ENCODE data around the gene ATP6V1G2. TPM values are rescaled to one million over a fixed set of nuclear protein-coding genes. Genes with fewer than 3 reads are reported as not detected.
"Not testable (repeated sequence)": the region's sequence is repeated elsewhere in the genome, so short reads cannot be mapped to it uniquely, and the experiment has no call there.

Gene ATP6V1G2
- total and polyA plus RNA-seq, 2 experiments from 2014 or later = 2.4 to 2.7 TPM

GRCh38 chr6:31592396-31592771, 46.0 kb upstream of the ATP6V1G2 start:
- TF ChIP-seq ZNF114 (CRISPR knock-in tag; IDR thresholded peaks at IDR 0.05) (no peak), ETS1 (IDR thresholded peaks at IDR 0.05) (no peak), NANOG (IDR thresholded peaks at IDR 0.05; ENCODE audit: borderline replicate concordance) (no peak), ZNF462 (CRISPR knock-in tag; IDR thresholded peaks at IDR 0.05) (no peak), CREB1 (CRISPR knock-in tag; IDR thresholded peaks at IDR 0.05; ENCODE audit: low read depth) (no peak), CTCF (conservative IDR thresholded peaks at IDR 0.05; ENCODE audit: low read depth in 2 of 2) (no peak), POLR2AphosphoS5 (IDR thresholded peaks at IDR 0.05; ENCODE audit: low read depth) (no peak), JUNB (IDR thresholded peaks at IDR 0.05; ENCODE audit: unreplicated experiment) (no peak), STAT1 (IDR thresholded peaks at IDR 0.05; ENCODE audit: unreplicated experiment) (no peak), ZNF331 (CRISPR knock-in tag; IDR thresholded peaks at IDR 0.05; ENCODE audit: low read depth) (no peak), EZH2 (IDR thresholded peaks at IDR 0.05; ENCODE audit: low read depth, unreplicated experiment) (no peak)
- no peak overlapping the region for H3K4me2 ChIP-seq
- no peaks in the 10 kb centered on the region for H3K9me2 ChIP-seq (ENCODE audit: insufficient read depth)
- H3K4me1 ChIP-seq (ENCODE audit: insufficient read depth) = no peaks in the 10 kb centered on the region
- no peak overlapping the region for H3K27ac Mint-ChIP-seq
- H3K27ac ChIP-seq (ENCODE audit: low read depth) = no peak overlapping the region
- H3K27me3 ChIP-seq (ENCODE audit: insufficient read depth) = no peaks in the 10 kb centered on the region
- H3K36me3 Mint-ChIP-seq (ENCODE audit: low read depth) = no peaks in the 10 kb centered on the region; the same call in 2 of the 3 replicates
- peaks cover 14% of the 10 kb centered on the region for H3K27me3 Mint-ChIP-seq (ENCODE audit: insufficient read depth, low read depth, poor library complexity)
- no peaks in the 10 kb centered on the region for H3F3A ChIP-seq (replicated peaks; ENCODE audit: low read depth)
- H3K79me2 ChIP-seq (replicated peaks; ENCODE audit: insufficient read depth) = no peaks in the 10 kb centered on the region
- DNase-seq (ENCODE audit: low spot score) = no peak
- H3K4me1 Mint-ChIP-seq = peaks cover 3% of the 10 kb centered on the region; the same call in 1 of the 3 replicates
- ATAC-seq = no peak
- no peaks in the 10 kb centered on the region for H4K20me1 ChIP-seq (replicated peaks; ENCODE audit: insufficient read depth)
- H3K36me3 ChIP-seq (ENCODE audit: insufficient read depth) = no peaks in the 10 kb centered on the region
- H2AFZ ChIP-seq = peak overlapping the region; percentile 63; the same call in 1 of the 2 replicates
- no peak overlapping the region for H3K4me3 ChIP-seq
- no peaks in the 10 kb centered on the region for H3K9me3 Mint-ChIP-seq
- H3K4me3 Mint-ChIP-seq = no peak overlapping the region

- H3K27me3 Mint-ChIP-seq (ENCODE audit: insufficient read depth, low read depth, poor library complexity) = peaks cover 13% of the 10 kb centered on the region
- not testable (repeated sequence) for H3K27ac Mint-ChIP-seq
Measured at GRCh38 chr6:31590691-31591090, 44.3 kb upstream of the ATP6V1G2 start.

More at GRCh38 chr6:31590691-31591090, 44.3 kb upstream of the ATP6V1G2 start:
- H3K27ac ChIP-seq (ENCODE audit: low read depth); DNase-seq (ENCODE audit: low spot score); H3K79me2 ChIP-seq (replicated peaks; ENCODE audit: insufficient read depth); H3K36me3 ChIP-seq (ENCODE audit: insufficient read depth); H3K4me3 Mint-ChIP-seq; ATAC-seq; H3K9me2 ChIP-seq (ENCODE audit: insufficient read depth); H3K4me1 ChIP-seq (ENCODE audit: insufficient read depth); H3K9me3 Mint-ChIP-seq; H3K4me3 ChIP-seq; H3K36me3 Mint-ChIP-seq (ENCODE audit: low read depth); H2AFZ ChIP-seq; H3F3A ChIP-seq (replicated peaks; ENCODE audit: low read depth); H3K27me3 ChIP-seq (ENCODE audit: insufficient read depth); H3K4me2 ChIP-seq; H3K4me1 Mint-ChIP-seq; H4K20me1 ChIP-seq (replicated peaks; ENCODE audit: insufficient read depth): not testable (repeated sequence)

Data from GM23338 (cell line).